ENCODE results near the gene TYK2. TPM values are rescaled to one million over a fixed set of nuclear protein-coding genes. Genes with fewer than 3 reads are reported as not detected.
"Not testable (repeated sequence)": the region's sequence is repeated elsewhere in the genome, so short reads cannot be mapped to it uniquely, and the experiment has no call there.

TYK2 gene
- total RNA-seq, 1 donor from 2014 or later = 356 TPM

- Mint-ChIP-seq H3K4me3 (peak within 1 kb of the TSS; percentile 95), H3K36me3 (ENCODE audit: low read depth) (peaks cover 17% of the 10 kb centered on the region), H3K27ac (peak within 1 kb of the TSS; percentile 85), H3K4me1 (peaks cover 75% of the 10 kb centered on the region), H3K27me3 (no peaks in the 10 kb centered on the region), H3K9me3 (no peaks in the 10 kb centered on the region)
- intact Hi-C loops (cut with micrococcal nuclease) = loop anchor here (1.0 to 5.0 kb wide), 11 partner anchors 13 to 292 kb away; partner anchors contain the start of genes ICAM1, ILF3 and KRI1
- ChIA-PET CTCF (interaction anchor here (0.7 to 6.4 kb wide), 20 partner anchors 11 to 298 kb away, joined by 3 to 84 read pairs (median 5); partner anchors contain the start of genes ICAM1, PDE4A, QTRT1 and TYK2), POLR2A (interaction anchor here (0.6 to 24.9 kb wide), 12 partner anchors 9 to 204 kb away, joined by 3 to 541 read pairs (median 4); partner anchors contain the start of genes ICAM1, ICAM5, KEAP1 and KRI1)
- TF ChIP-seq, protein P1, sequence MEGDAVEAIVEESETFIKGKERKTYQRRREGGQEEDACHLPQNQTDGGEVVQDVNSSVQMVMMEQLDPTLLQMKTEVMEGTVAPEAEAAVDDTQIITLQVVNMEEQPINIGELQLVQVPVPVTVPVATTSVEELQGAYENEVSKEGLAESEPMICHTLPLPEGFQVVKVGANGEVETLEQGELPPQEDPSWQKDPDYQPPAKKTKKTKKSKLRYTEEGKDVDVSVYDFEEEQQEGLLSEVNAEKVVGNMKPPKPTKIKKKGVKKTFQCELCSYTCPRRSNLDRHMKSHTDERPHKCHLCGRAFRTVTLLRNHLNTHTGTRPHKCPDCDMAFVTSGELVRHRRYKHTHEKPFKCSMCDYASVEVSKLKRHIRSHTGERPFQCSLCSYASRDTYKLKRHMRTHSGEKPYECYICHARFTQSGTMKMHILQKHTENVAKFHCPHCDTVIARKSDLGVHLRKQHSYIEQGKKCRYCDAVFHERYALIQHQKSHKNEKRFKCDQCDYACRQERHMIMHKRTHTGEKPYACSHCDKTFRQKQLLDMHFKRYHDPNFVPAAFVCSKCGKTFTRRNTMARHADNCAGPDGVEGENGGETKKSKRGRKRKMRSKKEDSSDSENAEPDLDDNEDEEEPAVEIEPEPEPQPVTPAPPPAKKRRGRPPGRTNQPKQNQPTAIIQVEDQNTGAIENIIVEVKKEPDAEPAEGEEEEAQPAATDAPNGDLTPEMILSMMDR (IDR thresholded peaks at IDR 0.05) = no peak
- DNase-seq (peak; percentile 99), ATAC-seq (ENCODE audit: low read depth) (peak; percentile 80)
Measured at GRCh38 chr19:10403137-10404021, 23.0 kb upstream of the TYK2 start, which contains the start of gene CDC37. TSS of gene CDC37 (minus strand) at chr19:10403542. CDS start at chr19:10403479, 63 bp downstream.

GRCh38 chr19:10402441-10403038, 22.2 kb upstream of the TYK2 start:
- Mint-ChIP-seq H3K27me3 (no peaks in the 10 kb centered on the region), H3K27ac (peak overlapping the region; percentile 85), H3K4me1 (peaks cover 67% of the 10 kb centered on the region), H3K9me3 (no peaks in the 10 kb centered on the region), H3K4me3 (peak overlapping the region; percentile 95), H3K36me3 (ENCODE audit: low read depth) (peaks cover 22% of the 10 kb centered on the region)
- ChIA-PET CTCF (interaction anchor here (0.9 to 6.4 kb wide), 2 partner anchors 11 to 13 kb away, joined by 3 to 84 read pairs; no protein-coding TSS in a partner anchor), POLR2A (interaction anchor here (0.6 to 24.9 kb wide), 6 partner anchors 12 to 151 kb away, joined by 3 to 541 read pairs (median 4); partner anchors contain the start of genes ICAM1 and PDE4A)
- intact Hi-C loops (cut with micrococcal nuclease) = loop anchor here (1.0 to 5.0 kb wide), 10 partner anchors 14 to 293 kb away; partner anchors contain the start of genes ICAM1, ILF3 and KRI1
- TF ChIP-seq, protein P1 (IDR thresholded peaks at IDR 0.05) = no peak
- DNase-seq (no peak), ATAC-seq (ENCODE audit: low read depth) (no peak)

- no peak for ATAC-seq (ENCODE audit: low read depth)
Measured at GRCh38 chr19:10399878-10400277, 19.5 kb upstream of the TYK2 start.

DNA sequence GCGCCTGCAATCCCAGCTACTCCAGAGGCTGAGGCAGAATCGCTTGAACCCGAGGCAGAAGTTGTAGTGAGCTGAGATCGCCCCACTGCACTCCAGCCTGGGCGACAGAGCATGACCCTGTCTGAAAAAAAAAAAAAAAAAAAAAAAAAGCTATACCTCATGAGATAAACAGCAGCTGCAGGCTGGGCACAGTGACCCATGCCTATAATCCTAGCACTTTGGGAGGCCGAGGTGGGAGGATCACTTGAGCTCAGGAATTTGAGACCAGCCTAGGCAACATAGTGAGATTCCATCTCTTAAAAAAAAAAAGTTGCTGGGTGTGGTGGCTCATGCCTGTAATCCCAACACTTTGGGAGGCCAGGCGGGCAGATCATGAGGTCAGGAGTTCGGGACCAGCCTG, 19.0 kb upstream of the TYK2 start:
- H3K9me3 Mint-ChIP-seq; H3K27ac Mint-ChIP-seq; H3K27me3 Mint-ChIP-seq; intact Hi-C loops (cut with micrococcal nuclease); ATAC-seq (ENCODE audit: low read depth); DNase-seq; H3K4me3 Mint-ChIP-seq: not testable (repeated sequence)
- ChIA-PET CTCF (interaction anchor here (0.6 to 1.7 kb wide), 4 partner anchors 11 to 386 kb away, joined by 3 to 6 read pairs (median 4); no protein-coding TSS in a partner anchor), POLR2A (interaction anchor here (0.6 to 1.2 kb wide), 5 partner anchors 9 to 484 kb away, joined by 3 to 14 read pairs (median 4); partner anchors contain the start of genes ICAM1 and ICAM5)
- H3K36me3 Mint-ChIP-seq (ENCODE audit: low read depth) = peaks cover 46% of the 10 kb centered on the region
- H3K4me1 Mint-ChIP-seq = peaks cover 40% of the 10 kb centered on the region

More at GRCh38 chr19:10399878-10400277, 19.5 kb upstream of the TYK2 start:
- Mint-ChIP-seq H3K27ac (no peak overlapping the region), H3K4me3 (no peak overlapping the region), H3K27me3 (no peaks in the 10 kb centered on the region), H3K4me1 (peaks cover 44% of the 10 kb centered on the region), H3K9me3 (no peaks in the 10 kb centered on the region), H3K36me3 (ENCODE audit: low read depth) (peaks cover 41% of the 10 kb centered on the region)
- ChIA-PET POLR2A (interaction anchor here (0.6 to 1.2 kb wide), 5 partner anchors 9 to 484 kb away, joined by 3 to 14 read pairs (median 4); partner anchors contain the start of genes ICAM1 and ICAM5), CTCF (interaction anchor here (0.6 to 1.3 kb wide), 3 partner anchors 11 to 386 kb away, joined by 3 to 4 read pairs (median 3); no protein-coding TSS in a partner anchor)
- intact Hi-C loops (cut with micrococcal nuclease) = loop anchor here (5.0 kb wide), 1 partner anchor 252 kb away; the partner anchor contains the start of gene ILF3
- DNase-seq = no peak
- TF ChIP-seq, protein P1 (IDR thresholded peaks at IDR 0.05) = no peak

- POLR2A ChIA-PET = interaction anchor here (1.0 to 1.2 kb wide), 2 partner anchors 8 to 109 kb away, joined by 3 to 11 read pairs; partner anchors contain the start of gene ICAM5
Measured at GRCh38 chr19:10398819-10399218, 18.4 kb upstream of the TYK2 start.

More at GRCh38 chr19:10398819-10399218, 18.4 kb upstream of the TYK2 start:
- TF ChIP-seq, protein P1 (IDR thresholded peaks at IDR 0.05) = no peak
- CTCF ChIA-PET = interaction anchor here (1.0 to 1.7 kb wide), 3 partner anchors 10 to 38 kb away, joined by 3 to 6 read pairs (median 4); no protein-coding TSS in a partner anchor
- DNase-seq (no peak), ATAC-seq (ENCODE audit: low read depth) (no peak)
- H3K4me3 Mint-ChIP-seq = no peak overlapping the region
- no peaks in the 10 kb centered on the region for H3K9me3 Mint-ChIP-seq
- H3K4me1 Mint-ChIP-seq = peaks cover 37% of the 10 kb centered on the region
- H3K27ac Mint-ChIP-seq = no peak overlapping the region
- H3K36me3 Mint-ChIP-seq (ENCODE audit: low read depth) = peaks cover 49% of the 10 kb centered on the region
- H3K27me3 Mint-ChIP-seq = no peaks in the 10 kb centered on the region
- intact Hi-C loops (cut with micrococcal nuclease) = no loop called here

Measured in activated B cell treated with CpG ODN at 0.5 μM for 24 hours (primary cell).